Chondrocyte (in vitro differentiated cells): Measurements from ENCODE around the gene ZNF385B. TPM values are rescaled to one million over a fixed set of nuclear protein-coding genes. Genes with fewer than 3 reads are reported as not detected.
A peak's percentile ranks its signal among the peaks of the same experiment; 100 is the strongest.

Experiments used
- DNase-seq: peaks from one replicate; pipeline ENCODE4 v3.0.0; 2021; ENCODE audit warnings: mixed read lengths, low spot score
- H3K27ac Mint-ChIP-seq: one replicate; pipeline ENCODE4 v1.8.0; 2021; ENCODE audit warnings: mild to moderate bottlenecking, moderate library complexity, mixed read lengths; ENCODE audit not compliant: unreplicated experiment
- H3K27me3 Mint-ChIP-seq: 2 replicates; pipeline ENCODE4 v1.8.0; 2021; ENCODE audit warnings: low read depth, mixed read lengths
- H3K36me3 Mint-ChIP-seq: 2 replicates; pipeline ENCODE4 v1.8.0; 2021; ENCODE audit warnings: low read depth, mixed read lengths
- H3K4me1 Mint-ChIP-seq: 2 replicates; pipeline ENCODE4 v1.8.0; 2021; ENCODE audit warnings: low read depth, mild to moderate bottlenecking, mixed read lengths
- H3K4me3 Mint-ChIP-seq: one replicate; pipeline ENCODE4 v1.8.0; 2021; ENCODE audit warnings: mild to moderate bottlenecking, moderate library complexity, mixed read lengths; ENCODE audit not compliant: unreplicated experiment
- H3K9me3 Mint-ChIP-seq: 2 replicates; pipeline ENCODE4 v1.8.0; 2021; ENCODE audit warnings: low read depth, mixed read lengths
- total RNA-seq: library from RNA; stranded (reverse); gene quantifications from 3 replicates; pipeline ENCODE4 v1.2.1, GENCODE V29; 2021
- TF ChIP-seq, protein P1 (sequence below): fragments of 200-600 bp; sonication (generic); IDR thresholded peaks from 2 replicates; pipeline ENCODE4 v1.5.0; 2021; ENCODE audit warnings: antibody characterized with exemption, mild to moderate bottlenecking, moderate library complexity

The ZNF385B gene
- total RNA-seq, 1 donor from 2014 or later = 0.25 TPM

DNA sequence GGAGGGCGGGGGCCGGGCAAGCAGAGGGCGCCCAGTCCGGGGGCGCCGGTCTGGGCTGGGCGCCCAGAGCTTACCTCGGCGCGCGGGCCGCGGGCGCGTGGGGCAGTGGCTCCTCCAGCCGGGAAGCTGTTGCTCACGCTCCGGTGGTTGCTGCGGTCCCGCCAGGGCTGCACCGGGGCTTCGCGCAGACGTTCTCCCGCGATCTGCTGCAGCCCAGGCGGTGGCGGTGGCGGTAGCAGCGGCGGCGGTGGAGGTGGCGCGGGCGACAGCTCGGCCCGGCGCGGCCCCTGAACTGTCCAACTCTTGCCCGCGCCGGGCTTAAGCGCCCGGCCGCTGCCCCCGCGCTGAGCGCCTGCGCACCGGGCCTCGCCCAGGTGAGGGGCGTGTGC, 391 bp downstream of the ZNF385B start:
- TF ChIP-seq, protein P1, sequence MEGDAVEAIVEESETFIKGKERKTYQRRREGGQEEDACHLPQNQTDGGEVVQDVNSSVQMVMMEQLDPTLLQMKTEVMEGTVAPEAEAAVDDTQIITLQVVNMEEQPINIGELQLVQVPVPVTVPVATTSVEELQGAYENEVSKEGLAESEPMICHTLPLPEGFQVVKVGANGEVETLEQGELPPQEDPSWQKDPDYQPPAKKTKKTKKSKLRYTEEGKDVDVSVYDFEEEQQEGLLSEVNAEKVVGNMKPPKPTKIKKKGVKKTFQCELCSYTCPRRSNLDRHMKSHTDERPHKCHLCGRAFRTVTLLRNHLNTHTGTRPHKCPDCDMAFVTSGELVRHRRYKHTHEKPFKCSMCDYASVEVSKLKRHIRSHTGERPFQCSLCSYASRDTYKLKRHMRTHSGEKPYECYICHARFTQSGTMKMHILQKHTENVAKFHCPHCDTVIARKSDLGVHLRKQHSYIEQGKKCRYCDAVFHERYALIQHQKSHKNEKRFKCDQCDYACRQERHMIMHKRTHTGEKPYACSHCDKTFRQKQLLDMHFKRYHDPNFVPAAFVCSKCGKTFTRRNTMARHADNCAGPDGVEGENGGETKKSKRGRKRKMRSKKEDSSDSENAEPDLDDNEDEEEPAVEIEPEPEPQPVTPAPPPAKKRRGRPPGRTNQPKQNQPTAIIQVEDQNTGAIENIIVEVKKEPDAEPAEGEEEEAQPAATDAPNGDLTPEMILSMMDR = no peak
- no peak overlapping the region for H3K27ac Mint-ChIP-seq
- H3K4me3 Mint-ChIP-seq = peak overlapping the region; percentile 45
- H3K36me3 Mint-ChIP-seq = no peaks in the 10 kb centered on the region
- DNase-seq = peak; percentile 82
- H3K9me3 Mint-ChIP-seq = no peaks in the 10 kb centered on the region
- H3K4me1 Mint-ChIP-seq = peaks cover 21% of the 10 kb centered on the region
- H3K27me3 Mint-ChIP-seq = peaks cover 75% of the 10 kb centered on the region

DNA sequence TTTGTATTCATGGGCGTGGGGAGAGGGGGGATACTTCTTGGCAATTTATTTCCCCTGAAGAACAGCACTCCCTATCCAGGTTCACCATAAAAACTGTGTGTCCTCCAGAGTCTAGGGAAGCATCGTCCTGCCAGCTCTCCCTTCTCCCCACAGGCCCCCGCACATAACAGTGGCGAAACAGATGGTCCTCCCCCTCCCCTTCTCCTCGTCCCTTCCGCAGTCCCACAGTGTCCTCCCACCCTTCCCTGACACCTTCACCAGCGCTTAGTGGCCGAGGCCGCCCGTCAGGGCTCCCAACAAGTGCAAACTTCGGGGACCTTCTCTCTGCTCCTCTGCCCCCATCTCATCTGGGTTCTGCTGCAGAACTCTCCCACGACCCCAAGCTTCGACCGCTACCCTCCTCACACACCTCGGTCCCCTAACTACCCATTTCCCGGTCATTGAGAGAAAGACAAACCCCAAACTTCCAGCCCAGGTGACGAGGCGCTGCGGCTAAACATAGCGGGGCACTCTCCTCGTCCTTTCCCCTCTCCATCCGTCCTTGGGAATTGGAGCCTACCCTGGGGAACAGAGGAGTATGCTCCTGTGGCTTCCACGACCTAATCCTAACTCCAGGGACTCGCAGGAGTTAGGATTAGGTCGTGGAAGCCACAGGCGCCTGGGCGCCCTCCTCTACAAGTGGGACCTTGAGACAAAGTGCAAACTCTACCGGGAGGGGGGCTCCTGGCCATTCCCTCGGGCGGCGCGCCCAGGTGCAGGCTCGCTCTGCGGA, 971 bp downstream of the ZNF385B start:
- DNase-seq = no peak
- Mint-ChIP-seq H3K9me3 (no peaks in the 10 kb centered on the region), H3K4me3 (peak overlapping the region; percentile 45), H3K4me1 (peaks cover 21% of the 10 kb centered on the region), H3K27ac (no peak overlapping the region), H3K27me3 (peaks cover 73% of the 10 kb centered on the region), H3K36me3 (no peaks in the 10 kb centered on the region)
- TF ChIP-seq, protein P1 = no peak

DNA sequence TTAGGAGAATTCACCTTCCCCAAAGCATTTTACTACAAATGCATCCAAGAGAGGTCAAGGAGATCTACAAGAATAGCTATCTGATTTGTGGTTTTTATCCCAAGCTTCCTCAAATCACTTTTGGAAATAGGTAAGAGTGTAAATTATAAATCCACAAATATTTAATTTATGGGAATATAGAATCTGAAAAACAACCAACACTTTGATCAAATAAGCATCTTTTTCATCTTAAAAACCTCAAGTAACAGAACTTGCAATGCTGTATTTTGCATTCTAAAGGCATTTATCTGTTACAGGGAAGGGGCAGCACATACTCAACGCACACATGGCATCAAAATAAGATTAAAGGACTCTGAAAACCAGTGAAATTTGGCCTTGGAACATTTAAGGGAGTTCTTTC, 1.9 kb downstream of the ZNF385B start:
- Mint-ChIP-seq H3K27ac (no peak overlapping the region), H3K9me3 (no peaks in the 10 kb centered on the region), H3K4me1 (peaks cover 21% of the 10 kb centered on the region), H3K4me3 (no peak overlapping the region), H3K27me3 (peaks cover 77% of the 10 kb centered on the region), H3K36me3 (no peaks in the 10 kb centered on the region)
- TF ChIP-seq, protein P1 = no peak
- DNase-seq = no peak

DNA sequence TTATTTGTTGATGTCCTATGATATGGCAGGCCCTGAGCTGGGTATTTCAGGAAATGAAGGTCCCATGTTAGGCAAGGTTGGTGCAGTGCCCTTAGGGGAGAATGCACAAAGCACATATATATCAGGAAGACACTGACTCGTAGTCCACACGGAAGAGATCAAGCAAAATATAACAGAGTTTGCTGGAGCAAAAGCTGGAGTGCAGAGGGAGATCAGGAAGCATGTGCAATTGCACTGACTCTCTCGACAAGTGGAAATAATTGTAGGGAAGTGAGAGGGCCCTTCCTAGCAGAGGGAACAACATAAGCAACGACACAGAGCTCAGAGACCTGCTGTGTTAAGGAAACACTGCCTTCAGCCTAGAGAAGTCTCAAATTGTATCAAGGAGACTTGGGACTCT, 4.2 kb downstream of the ZNF385B start:
- TF ChIP-seq, protein P1 = no peak
- Mint-ChIP-seq H3K4me1 (peaks cover 16% of the 10 kb centered on the region), H3K27me3 (peaks cover 67% of the 10 kb centered on the region), H3K27ac (no peak overlapping the region), H3K4me3 (no peak overlapping the region), H3K9me3 (no peaks in the 10 kb centered on the region), H3K36me3 (no peaks in the 10 kb centered on the region)
- no peak for DNase-seq

DNA sequence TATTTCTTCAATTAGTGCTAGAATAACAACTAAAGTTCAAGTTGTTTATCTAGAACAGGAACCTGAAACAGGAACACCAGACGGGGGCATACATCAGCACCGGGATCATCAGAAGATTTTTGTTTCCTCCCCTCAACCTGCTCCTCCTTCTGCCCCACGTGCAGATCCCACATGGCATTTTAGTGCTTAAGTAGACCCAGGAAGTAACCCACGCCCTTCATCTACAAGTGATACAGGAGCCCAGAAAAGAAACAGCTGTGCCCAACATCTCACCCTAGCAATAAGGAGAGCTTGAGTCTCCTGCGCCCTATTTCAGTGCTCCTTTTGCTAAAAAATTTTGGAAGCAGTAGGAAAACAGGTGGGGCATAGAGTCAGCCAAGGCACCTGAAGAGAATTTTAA, 5.2 kb downstream of the ZNF385B start:
- Mint-ChIP-seq H3K4me3 (no peak overlapping the region), H3K27me3 (peaks cover 60% of the 10 kb centered on the region), H3K36me3 (no peaks in the 10 kb centered on the region), H3K4me1 (peaks cover 8% of the 10 kb centered on the region), H3K9me3 (no peaks in the 10 kb centered on the region), H3K27ac (no peak overlapping the region)
- TF ChIP-seq, protein P1 = no peak
- DNase-seq = no peak
